ENCODE data around the gene USP5.
A peak's percentile ranks its signal among the peaks of the same experiment; 100 is the strongest.
"Not testable (repeated sequence)": the region's sequence is repeated elsewhere in the genome, so short reads cannot be mapped to it uniquely, and the experiment has no call there.

USP5 gene

DNA sequence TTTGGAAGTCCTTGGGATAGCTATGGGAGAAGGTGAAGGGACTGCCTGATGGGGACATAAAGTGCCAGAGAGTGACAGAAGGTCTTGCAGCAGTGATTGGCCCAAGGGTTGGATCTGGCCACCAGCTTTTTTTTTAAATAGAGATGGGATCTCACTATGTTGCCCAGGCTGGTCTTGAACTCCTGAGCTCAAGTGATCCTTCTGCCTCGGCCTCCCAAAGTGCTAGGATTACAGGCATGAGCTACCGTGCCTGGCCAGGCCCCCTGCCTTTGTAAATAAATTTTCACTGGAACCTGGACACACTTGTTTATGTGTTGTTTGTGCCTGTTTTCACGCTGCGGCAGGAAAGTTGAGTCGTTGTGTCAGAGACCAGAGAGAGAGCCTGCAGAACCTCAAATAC is 13.4 kb downstream of the USP5 start:
- not testable (repeated sequence) for DNase-seq (ENCODE audit: low read depth)

DNA sequence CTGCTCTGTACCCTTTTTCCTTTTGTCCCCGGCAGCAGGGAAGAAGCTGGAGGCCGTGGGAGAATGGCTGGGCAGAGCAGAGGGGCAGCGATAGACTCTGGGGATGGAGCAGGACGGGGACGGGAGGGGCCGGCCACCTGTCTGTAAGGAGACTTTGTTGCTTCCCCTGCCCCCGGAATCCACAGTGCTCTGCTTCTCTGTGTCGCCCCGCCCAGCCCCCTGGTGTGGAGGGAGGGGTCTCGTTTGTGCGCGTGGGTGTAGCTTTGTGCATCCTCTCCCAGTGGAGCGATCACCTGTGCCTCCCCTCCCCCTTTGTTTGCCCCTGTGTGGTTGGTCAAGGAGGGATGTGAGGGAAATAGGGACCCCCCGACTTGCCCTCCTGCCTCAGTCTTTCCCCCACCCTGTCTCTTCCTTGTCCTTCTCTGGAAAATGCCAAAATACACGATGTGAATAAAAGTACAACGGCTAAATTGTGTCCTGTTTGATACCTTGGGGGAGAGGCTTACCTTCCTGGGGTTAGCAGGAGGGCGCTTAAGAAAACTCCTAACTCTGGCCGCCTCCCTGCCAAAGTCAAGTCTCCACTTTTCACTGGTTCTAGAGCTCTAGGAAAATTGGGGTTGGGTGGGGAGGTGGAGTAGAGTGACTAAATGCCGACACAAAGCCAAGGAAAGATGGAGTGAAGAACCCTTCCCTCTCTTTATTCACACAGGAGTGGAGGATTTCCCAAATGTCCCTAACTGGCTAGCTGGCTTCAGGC is 14.4 kb downstream of the USP5 start:
- DNase-seq (ENCODE audit: low read depth), result no peak

GRCh38 chr12:6866920-6867412 is 15.0 kb downstream of the USP5 start:
- no peak for DNase-seq (ENCODE audit: low read depth)

GRCh38 chr12:6867413-6868210 is 15.7 kb downstream of the USP5 start, which contains the start of gene TPI1:
Gene TPI1, plus strand, starts transcription at chr12:6867531. Its CDS starts 36 bp downstream, at chr12:6867567.
- no peak for DNase-seq (ENCODE audit: low read depth)

- DNase-seq (ENCODE audit: low read depth), result no peak
Observed at GRCh38 chr12:6868211-6869048, 16.5 kb downstream of the USP5 start.

DNA sequence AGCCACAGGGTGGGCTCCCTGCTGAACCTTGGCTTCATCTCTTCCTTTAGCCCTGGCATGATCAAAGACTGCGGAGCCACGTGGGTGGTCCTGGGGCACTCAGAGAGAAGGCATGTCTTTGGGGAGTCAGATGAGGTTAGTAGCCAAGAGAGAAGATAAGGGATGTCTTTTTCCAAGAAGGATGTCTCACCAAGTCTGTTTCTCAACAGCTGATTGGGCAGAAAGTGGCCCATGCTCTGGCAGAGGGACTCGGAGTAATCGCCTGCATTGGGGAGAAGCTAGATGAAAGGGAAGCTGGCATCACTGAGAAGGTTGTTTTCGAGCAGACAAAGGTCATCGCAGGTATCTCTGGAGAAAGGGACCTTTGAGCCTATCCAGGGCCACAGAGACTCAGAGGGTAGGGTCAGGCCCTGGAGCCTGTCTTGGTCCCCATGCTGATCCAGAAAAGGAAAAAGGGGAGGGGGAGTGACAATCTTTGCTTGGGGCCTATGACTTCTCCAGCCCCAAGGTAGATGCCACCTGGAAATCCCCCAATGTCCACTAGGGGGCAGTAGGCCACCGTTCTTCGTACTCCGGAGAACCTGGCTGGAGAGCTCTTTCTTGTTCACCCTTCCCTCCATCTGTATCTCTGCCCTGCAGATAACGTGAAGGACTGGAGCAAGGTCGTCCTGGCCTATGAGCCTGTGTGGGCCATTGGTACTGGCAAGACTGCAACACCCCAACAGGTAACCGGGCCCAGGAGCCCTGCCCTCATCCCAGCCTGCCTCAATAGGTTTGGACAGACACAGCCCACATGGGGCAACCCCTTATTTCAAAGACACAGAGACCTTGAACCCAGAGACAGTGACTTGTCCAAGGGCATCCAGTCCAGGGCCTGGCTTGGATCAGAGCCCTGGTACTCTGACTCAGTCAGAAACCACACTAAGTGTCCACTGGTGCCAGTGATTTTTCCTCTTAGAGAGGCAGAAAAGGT is 17.4 kb downstream of the USP5 start:
- DNase-seq (ENCODE audit: low read depth), result peak; percentile 69

- DNase-seq (ENCODE audit: low read depth), result not testable (repeated sequence)
Observed at GRCh38 chr12:6870304-6870703, 18.4 kb downstream of the USP5 start.

- no peak for DNase-seq (ENCODE audit: low read depth)
Observed at GRCh38 chr12:6871052-6871957, 19.4 kb downstream of the USP5 start.

DNA sequence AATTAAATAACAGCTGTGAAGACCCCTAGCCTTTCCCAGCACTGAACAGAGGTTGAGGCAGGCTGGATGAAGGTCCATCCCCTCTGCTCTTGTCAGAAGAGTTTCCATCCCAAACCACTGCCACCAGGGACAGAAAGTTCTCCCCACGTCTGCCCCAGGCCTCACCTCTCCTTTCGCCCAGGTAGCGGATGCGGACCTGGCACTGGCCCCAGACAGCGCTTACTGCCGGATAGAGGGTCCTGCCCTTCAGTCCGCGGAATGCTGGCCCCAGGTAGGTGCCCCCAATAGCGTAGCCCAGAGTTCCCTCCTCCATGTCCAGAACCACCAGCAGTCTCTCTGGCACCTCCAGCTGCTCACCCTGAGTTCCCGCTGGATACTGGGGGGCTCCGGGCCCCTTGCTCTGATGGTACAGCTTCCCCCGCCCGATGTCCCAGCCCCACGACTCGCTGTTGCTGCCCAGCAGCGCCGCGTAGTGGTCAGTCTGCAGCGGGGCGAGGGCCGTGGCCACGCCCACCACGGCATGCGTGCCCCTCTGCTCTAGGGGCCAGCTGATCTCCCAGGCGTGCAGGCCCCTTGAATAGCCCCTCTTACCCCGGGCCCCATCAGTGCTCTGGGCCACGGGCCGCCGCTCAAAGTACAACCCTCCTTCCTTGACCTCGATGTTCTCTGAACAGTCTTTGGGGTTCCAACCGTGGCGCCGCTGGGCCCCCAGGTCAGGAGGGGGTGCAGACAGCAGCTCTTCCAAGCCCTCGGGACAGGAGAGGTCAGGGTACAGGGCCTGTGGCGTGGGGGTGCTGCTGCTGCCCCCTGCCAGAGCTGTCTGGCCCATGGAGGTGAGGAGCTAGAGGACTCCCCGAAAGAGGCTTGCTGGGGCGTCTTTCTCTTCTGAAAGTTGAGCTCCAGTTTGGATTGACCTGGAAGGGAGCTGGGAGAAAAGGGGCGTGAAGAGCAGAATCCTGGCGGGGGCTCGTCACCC is 20.4 kb downstream of the USP5 start:
- DNase-seq (ENCODE audit: low read depth), result peak; percentile 71

- peak; percentile 99 for DNase-seq (ENCODE audit: low read depth)
Observed at GRCh38 chr12:6873094-6874014, 21.4 kb downstream of the USP5 start, which contains the start of gene SPSB2. Gene SPSB2, minus strand, starts transcription at chr12:6873303. Its CDS starts 402 bp downstream, at chr12:6872901.

DNA sequence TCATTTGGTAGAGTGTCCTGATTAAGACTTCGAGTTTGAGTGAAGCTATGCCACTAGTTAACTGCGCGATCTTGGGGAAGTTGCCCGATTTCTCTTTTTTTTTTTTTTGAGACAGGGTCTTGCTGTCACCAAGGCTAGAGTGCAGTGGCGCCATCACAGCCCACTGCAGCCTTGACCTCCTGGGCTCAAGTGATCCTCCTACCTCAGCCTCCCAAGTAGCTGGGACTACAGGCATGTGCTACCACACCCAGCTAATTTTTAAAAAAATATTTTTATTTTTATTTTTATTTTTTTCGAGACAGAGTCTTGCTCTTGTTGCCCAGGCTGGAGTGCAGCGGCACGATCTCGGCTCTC is 22.0 kb downstream of the USP5 start:
- not testable (repeated sequence) for DNase-seq (ENCODE audit: low read depth)

DNA sequence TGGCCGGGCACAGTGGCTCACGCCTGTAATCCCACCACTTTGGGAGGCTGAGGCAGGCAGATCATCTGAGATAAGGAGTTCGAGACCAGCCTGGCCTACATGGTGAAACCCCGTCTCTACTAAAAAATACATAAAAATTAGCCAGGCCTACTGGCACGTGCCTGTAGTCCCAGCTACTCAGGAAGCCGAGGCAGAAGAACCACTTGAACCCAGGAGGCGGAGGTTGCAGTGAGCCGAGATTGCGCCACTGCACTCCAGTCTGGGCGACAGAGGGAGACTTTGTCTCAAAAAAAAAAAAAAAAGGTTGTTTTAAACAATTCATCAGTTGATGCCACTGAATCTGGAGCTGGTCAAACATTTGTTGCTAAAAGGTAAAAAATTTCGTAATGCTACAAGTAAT is 27.9 kb downstream of the USP5 start:
- not testable (repeated sequence) for DNase-seq (ENCODE audit: low read depth)

DNA sequence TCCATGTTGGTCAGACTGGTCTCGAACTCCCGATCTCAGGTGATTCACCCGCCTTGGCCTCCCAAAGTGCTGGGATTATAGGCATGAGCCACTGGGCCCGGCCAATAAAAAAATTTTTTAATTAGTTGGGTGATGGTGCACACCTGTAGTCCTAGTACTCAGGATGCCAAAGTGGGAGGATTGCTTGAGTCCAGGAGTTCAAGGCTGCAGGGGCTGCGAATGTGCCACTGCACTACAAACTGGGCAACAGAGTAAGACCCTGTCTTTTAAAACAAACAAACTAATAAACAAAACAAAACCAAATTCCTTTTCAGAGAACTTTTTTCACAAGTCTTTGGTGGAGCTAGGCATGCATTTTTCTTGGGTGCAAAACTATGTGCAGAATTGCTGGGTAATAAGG is 31.3 kb downstream of the USP5 start:
- DNase-seq (ENCODE audit: low read depth), result no peak

DNA sequence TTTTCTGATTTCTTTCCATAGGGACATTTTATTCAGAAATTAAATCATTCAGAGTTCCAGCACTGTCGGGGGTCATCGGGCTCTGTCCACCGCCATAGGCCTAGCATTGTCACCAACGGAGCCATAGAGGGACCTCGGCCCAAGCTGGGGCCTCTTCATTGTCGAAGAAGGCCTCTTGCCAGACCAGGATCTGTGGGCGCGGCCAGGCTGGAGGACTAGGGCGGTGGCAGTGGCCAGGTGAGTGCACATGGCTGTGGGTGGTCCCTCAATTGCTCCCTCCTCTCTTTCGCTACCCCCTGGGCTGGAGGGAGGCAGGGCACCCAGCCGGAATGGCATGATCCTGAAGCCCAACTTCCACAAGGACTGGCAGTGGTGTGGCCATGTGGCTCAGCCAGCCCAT is 31.7 kb downstream of the USP5 start:
- no peak for DNase-seq (ENCODE audit: low read depth)

DNA sequence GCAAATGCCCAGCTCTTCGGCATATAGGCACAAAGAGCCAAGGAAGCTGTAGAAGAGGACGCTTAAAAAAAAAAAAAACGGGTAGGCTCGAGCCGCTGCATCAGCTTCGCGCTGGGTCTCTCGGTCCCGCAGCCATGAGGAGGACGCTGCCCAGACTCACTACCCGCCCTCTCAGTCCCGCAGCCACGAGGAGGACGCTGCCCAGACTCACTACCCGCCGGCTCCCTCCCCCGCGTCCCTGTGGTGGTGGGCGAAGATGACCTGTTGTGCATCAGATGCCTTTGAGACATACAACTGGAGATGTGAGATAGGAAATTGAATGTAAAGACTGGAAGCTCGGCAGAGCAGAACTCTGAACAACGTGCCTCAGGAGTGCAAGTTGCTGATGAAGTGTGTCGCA is 32.6 kb downstream of the USP5 start:
- no peak for DNase-seq (ENCODE audit: low read depth)

DNA sequence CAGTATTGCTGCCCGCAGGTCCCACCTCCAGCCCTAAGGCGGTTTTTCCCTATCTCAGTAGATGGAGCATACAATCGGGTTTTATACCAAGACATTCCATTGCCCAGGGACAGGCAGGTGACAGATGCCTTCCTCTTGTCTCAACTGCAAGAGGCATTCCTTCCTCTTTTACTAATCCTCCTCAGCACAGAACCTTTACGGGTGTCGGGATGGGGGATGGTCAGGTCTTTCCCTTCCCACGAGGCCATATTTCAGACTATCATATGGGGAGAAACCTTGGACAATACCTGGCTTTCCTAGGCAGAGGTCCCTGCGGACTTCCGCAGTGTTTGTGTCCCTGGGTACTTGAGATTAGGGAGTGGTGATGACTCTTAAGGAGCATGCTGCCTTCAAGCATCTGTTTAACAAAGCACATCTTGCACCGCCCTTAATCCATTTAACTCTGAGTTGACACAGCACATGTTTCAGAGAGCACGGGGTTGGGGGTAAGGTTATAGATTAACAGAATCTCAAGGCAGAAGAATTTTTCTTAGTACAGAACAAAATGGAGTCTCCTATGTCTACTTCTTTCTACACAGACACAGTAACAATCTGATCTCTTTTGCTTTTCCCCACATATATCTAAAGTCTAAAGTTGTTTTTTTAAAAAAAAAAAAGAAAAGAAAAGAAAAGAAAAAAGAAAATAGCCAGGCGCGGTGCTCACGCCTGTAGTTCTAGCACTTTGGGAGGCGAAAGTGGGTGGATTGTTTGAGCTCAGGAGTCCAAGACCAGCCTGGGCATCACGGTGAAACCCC is 34.5 kb downstream of the USP5 start:
- not testable (repeated sequence) for DNase-seq (ENCODE audit: low read depth)

DNA sequence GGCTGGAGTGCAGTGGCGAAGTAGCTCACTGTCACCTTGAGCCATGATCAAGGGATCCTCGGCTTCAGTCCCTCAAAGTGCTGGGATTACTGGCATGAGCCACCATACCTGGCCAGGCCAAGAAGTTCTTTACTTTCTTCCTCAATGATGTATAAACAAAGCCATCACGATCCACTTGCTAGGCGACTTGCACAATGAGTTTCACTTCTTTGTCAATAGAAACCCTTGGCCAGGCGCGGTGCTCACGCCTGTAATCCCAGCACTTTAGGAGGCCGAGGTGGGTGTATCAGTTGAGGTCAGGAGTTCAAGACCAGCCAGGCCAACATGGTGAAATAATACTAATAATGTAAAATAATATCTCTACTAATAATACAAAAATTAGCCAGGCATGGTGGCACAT is 35.5 kb downstream of the USP5 start:
- DNase-seq (ENCODE audit: low read depth), result no peak

All from stimulated activated CD8-positive, alpha-beta memory T cell treated with anti-CD3 and anti-CD28 coated beads, Interleukin-7, amount 100 ng/mL, for 24 hours (primary cell).